Measurements from ENCODE around the gene TSC22D1.
"Not testable (repeated sequence)": the region's sequence is repeated elsewhere in the genome, so short reads cannot be mapped to it uniquely, and the experiment has no call there.

TSC22D1 gene

GRCh38 chr13:44566601-44567000, 9.5 kb downstream of the TSC22D1 start:
- DNase-seq: no peak

- no peak for DNase-seq
Measured at GRCh38 chr13:44565881-44566280, 10.2 kb downstream of the TSC22D1 start.

GRCh38 chr13:44564936-44565335, 11.2 kb downstream of the TSC22D1 start:
- DNase-seq: no peak

GRCh38 chr13:44562853-44563252, 13.3 kb downstream of the TSC22D1 start:
- not testable (repeated sequence) for DNase-seq

- no peak for DNase-seq
Measured at GRCh38 chr13:44561351-44561750, 14.8 kb downstream of the TSC22D1 start.

GRCh38 chr13:44557986-44558385, 18.1 kb downstream of the TSC22D1 start:
- DNase-seq: no peak

- no peak for DNase-seq
Measured at GRCh38 chr13:44555207-44555606, 20.9 kb downstream of the TSC22D1 start.

- DNase-seq: no peak
Measured at GRCh38 chr13:44549476-44549875, 26.7 kb downstream of the TSC22D1 start.

- no peak for DNase-seq
Measured at GRCh38 chr13:44546164-44546563, 30.0 kb downstream of the TSC22D1 start.

- no peak for DNase-seq
Measured at GRCh38 chr13:44543369-44543768, 32.8 kb downstream of the TSC22D1 start.

- no peak for DNase-seq
Measured at GRCh38 chr13:44542361-44542760, 33.8 kb downstream of the TSC22D1 start.

GRCh38 chr13:44541601-44542000, 34.5 kb downstream of the TSC22D1 start:
- DNase-seq: no peak

- no peak for DNase-seq
Measured at GRCh38 chr13:44540761-44541434, 35.2 kb downstream of the TSC22D1 start.

- DNase-seq: no peak
Measured at GRCh38 chr13:44537248-44537647, 38.9 kb downstream of the TSC22D1 start.

- DNase-seq: no peak
Measured at GRCh38 chr13:44523146-44524015, 52.7 kb downstream of the TSC22D1 start.

GRCh38 chr13:44519642-44520041, 56.5 kb downstream of the TSC22D1 start:
- no peak for DNase-seq

GRCh38 chr13:44516771-44517170, 59.4 kb downstream of the TSC22D1 start:
- DNase-seq: no peak

- no peak for DNase-seq
Measured at GRCh38 chr13:44514278-44514677, 61.9 kb downstream of the TSC22D1 start.

- not testable (repeated sequence) for DNase-seq
Measured at GRCh38 chr13:44509853-44510252, 66.3 kb downstream of the TSC22D1 start.

GRCh38 chr13:44508562-44509077, 67.5 kb downstream of the TSC22D1 start:
- no peak for DNase-seq

GRCh38 chr13:44507639-44508038, 68.5 kb downstream of the TSC22D1 start:
- no peak for DNase-seq

- no peak for DNase-seq
Measured at GRCh38 chr13:44506719-44507118, 69.4 kb downstream of the TSC22D1 start.

- DNase-seq: no peak
Measured at GRCh38 chr13:44506251-44506650, 69.9 kb downstream of the TSC22D1 start.

- no peak for DNase-seq
Measured at GRCh38 chr13:44504116-44504515, 72.0 kb downstream of the TSC22D1 start.
